GM11168 (cell line): ENCODE results near the gene EEPD1.

ENCODE experiments used
- in situ Hi-C: fragments of 300-500 bp; cut with MboI; formaldehyde crosslinking; loops from one replicate; pipeline ENCODE4 v1.12.0; 2022; ENCODE audit warnings: low sequenced_read_pairs; ENCODE audit not compliant: unreplicated experiment

Gene EEPD1

GRCh38 chr7:36276428-36277248 lies 123.6 kb downstream of the EEPD1 start:
- in situ Hi-C loops, result no loop called here

GRCh38 chr7:36277249-36277542 lies 124.1 kb downstream of the EEPD1 start:
- in situ Hi-C loops, result no loop called here

GRCh38 chr7:36278069-36278619 lies 125.1 kb downstream of the EEPD1 start:
- in situ Hi-C loops, result no loop called here

- in situ Hi-C loops, result no loop called here
These were observed 125.6 kb downstream of the EEPD1 start for GRCh38 chr7:36278620-36279172.

GRCh38 chr7:36279200-36279925 lies 126.3 kb downstream of the EEPD1 start:
- in situ Hi-C loops, result no loop called here

- in situ Hi-C loops, result no loop called here
These were observed 126.9 kb downstream of the EEPD1 start for GRCh38 chr7:36279926-36280315.

- in situ Hi-C loops, result no loop called here
These were observed 128.1 kb downstream of the EEPD1 start for GRCh38 chr7:36280840-36281812.

- in situ Hi-C loops, result no loop called here
These were observed 129.1 kb downstream of the EEPD1 start for GRCh38 chr7:36281945-36282717.

- in situ Hi-C loops, result no loop called here
These were observed 130.1 kb downstream of the EEPD1 start for GRCh38 chr7:36283181-36283580.

- in situ Hi-C loops, result no loop called here
These were observed 130.7 kb downstream of the EEPD1 start for GRCh38 chr7:36283711-36284130.

GRCh38 chr7:36284456-36285090 lies 131.5 kb downstream of the EEPD1 start:
- in situ Hi-C loops, result no loop called here

- in situ Hi-C loops, result no loop called here
These were observed 132.2 kb downstream of the EEPD1 start for GRCh38 chr7:36285276-36285675.

- in situ Hi-C loops, result no loop called here
These were observed 133.2 kb downstream of the EEPD1 start for GRCh38 chr7:36286226-36286625.

- in situ Hi-C loops, result no loop called here
These were observed 133.6 kb downstream of the EEPD1 start for GRCh38 chr7:36286688-36287087.

GRCh38 chr7:36287371-36288241 lies 134.6 kb downstream of the EEPD1 start:
- in situ Hi-C loops, result no loop called here

GRCh38 chr7:36288501-36288900 lies 135.4 kb downstream of the EEPD1 start:
- in situ Hi-C loops, result no loop called here

GRCh38 chr7:36289833-36290661 lies 137.0 kb downstream of the EEPD1 start:
- in situ Hi-C loops, result loop anchor here (10.0 kb wide), 1 partner anchor 295 kb away; no protein-coding TSS in a partner anchor
